HG03565 (cell line): Measurements from ENCODE around the gene AGT.
"Not testable (repeated sequence)": the region's sequence is repeated elsewhere in the genome, so short reads cannot be mapped to it uniquely, and the experiment has no call there.

ENCODE experiments used
- ATAC-seq: cut with Tn5 transposase; IDR thresholded peaks from one replicate; pipeline ENCODE4 v1.9.1; 2021; ENCODE audit warnings: mild to moderate bottlenecking, moderate library complexity; ENCODE audit not compliant: unreplicated experiment

The AGT gene

DNA sequence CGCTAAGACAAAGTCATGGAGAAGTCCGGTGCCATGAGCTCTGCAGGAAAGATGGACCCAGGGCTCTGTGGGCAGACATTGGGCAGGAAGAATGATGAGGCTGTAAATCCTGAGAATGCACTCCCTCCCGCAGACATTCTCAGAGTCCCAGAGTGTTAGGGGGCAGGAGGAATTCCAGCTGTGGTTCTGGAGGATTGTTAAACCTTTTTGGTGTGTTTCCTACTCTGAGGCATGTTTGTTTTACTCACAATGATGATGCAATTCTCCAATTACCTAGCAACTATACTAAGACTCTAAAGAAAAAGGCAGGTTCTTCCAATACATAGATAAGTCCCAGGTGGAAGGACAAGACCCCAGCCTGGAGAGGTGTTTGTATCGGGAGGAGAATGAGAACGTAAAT lies 30.5 kb upstream of the AGT start:
- ATAC-seq, result no peak

DNA sequence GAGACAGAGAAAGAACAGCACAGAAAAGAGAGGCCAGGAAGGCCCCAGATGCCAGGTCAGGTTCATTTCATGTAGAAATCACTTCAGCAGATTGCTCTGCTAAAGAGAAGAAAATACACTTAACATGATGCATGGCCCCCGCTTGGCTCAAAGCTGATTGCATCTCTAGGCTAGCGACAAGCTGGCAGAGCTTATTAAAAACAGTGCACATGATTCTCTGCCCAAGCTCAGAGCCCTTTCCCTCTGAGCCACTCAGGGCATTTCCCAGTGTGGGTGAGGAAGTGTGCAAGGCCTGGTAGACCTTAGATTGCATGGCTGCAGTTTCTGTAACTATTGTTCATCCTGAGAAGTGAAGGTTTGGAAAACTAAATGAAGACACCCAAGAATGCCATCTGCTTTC lies 30.0 kb upstream of the AGT start:
- no peak for ATAC-seq

DNA sequence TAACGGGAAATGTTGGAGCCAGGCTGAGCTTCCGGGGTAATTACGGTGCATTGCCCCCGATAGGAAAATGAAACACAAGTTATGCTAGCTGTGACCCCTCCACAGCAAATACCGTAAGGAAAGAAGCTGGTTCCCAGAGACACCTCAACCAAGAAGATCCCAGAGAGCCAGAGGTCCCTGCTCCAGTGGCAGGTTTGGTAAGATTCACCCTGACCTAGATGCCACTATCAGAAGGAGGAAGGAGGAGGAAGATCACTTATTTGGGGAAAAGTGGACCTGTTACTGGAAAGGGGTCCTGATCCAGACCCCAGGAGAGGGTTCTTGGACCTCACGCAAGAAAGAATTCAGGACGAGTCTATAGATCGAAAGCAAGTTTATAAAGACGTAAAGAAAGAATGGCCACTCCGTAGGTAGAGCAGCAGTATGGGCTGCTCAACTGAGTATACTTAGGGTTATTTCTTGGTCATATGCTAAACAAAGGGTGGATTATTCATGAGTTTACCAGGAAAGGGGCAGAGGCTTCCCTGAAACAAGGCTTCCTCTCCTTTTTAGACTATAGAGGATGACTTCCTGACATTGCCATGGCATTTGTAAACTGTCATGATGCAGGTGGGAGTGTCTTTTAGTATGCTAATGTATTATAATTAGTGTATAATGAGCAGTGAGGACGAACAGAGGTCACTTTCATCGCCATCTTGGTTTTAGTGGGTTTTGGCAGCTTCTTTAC lies 25.8 kb upstream of the AGT start:
- no peak for ATAC-seq

DNA sequence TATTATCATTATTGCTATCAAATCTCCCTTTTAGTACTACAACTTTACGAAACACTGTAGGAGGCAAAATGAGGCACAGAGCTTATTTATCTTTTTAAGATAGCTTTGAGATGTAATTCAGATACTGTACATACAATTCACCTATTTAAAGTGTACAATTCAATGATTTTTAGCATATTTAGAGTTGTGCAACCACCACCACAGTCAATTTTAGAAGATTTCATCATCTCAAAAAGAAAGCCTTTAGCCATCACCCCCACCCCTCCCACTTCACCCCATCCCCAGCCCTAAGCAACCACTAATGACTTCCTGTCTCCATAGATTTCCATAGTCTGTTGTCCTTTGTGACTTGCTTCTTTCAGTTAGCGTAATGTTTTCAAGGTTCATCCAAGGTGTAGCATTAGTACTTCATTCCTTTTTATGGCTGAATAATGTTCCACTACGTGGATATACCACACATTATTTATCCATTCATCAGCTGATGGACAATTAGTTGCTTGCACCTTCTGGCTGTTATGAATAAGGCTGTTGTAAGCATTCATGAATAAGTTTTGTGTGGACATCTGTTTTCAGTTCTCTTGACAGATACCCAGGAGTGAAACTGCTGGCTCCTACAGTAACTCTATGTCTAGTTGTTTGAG lies 23.8 kb upstream of the AGT start:
- no peak for ATAC-seq

DNA sequence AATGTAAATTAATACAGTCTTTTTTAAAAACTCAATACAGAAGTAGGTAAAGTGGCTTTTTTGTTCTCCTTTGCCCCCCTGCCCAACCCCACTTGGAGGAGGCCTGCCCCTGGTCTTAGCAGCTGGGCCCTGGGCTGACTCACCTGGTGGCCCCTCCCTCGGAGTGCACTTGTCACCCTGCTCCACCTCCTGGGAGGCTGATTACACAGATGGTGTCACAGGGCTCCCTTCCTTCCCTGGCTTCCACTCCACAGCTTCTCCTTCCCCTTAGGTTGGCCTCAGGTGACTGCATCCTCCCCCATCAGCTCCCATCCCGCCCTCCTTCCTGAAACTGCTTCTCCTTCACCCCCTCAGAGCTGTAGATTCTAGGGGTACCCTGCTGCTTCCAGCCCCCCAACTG lies 21.5 kb upstream of the AGT start:
- no peak for ATAC-seq

DNA sequence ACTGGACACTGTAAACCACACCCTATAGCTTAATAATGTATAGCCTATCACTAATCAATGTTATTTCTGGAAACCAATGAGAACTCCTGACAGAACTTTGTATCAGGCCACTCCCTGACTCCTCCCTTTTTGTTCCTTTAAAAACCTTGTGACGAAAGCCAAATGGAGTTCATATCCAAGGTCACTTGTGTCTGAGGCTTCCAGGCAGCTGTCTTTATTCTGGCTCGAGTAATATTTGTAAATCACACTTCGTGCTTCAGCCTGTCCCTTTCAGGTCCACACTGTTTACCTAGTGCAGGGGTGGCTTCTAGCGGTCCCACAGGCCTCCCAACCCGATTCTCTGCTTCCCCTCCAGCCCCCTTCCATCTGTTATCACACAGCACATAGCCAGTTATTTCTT lies 17.1 kb upstream of the AGT start:
- ATAC-seq, result no peak

DNA sequence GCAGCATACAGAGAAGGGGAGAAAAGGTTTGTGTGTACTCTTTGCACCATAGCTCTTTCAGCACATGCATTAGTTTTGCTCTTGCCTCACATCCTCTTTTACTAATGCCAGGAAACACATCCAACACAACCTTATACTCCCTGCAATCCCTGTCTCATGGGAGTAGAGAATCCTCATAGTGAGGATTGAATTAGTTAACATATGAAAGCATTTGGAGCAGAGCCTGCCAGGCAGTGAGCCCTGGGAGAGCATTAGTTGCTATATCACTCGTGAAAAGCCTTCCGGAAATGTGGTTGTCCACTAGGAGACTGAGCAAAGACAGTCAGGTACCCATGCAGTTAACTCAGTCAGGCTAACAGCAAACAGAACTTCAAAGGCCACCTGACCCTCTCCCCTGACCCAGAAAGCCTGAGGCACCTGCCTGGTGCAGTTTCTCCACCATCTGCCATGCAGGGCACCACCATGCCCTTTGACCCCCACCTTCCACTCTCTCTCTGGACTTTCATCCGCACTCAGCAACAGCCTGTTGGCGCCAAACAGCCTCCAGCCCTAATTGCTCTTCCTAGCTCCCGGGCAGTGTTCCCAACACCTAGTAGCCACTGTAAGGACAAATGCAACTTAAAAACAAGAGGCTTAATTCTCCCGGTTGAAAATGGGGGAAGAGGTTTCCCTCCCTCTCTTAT lies 14.9 kb upstream of the AGT start:
- no peak for ATAC-seq

DNA sequence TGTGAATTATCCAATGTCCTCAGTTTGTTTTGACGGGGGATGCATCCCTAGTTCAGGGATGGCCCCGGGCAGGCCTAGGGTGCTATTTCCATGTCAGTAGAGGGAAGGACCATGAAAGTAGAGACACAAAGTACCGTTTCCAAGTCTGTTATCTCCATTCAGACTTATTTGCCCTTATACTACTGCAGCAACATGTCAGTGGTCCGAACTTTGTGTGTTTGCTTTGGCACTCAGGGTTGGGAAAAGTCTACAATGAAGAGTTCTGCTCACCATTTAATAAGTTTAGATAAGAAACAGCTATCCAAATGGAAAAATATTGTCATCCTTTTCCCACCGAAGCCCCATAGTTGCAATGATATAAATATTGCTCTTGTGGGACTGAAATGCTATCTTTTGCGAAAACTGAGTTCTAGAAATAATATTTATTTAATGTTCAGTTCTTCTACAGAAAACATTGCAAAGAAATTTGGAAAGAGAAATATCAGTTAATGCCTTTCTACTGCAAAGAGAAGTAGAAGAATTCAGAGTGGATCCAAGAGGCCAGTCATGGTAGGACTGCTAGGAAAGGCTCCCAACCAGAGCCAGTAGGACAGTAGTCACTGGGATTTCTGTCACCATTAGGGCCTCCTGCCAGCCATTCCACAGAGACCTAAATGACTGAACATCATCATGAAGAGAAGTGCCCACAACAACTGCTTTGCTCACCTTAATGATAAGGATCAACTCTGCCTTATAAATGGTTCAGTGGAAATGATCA lies 11.5 kb upstream of the AGT start:
- ATAC-seq, result no peak

DNA sequence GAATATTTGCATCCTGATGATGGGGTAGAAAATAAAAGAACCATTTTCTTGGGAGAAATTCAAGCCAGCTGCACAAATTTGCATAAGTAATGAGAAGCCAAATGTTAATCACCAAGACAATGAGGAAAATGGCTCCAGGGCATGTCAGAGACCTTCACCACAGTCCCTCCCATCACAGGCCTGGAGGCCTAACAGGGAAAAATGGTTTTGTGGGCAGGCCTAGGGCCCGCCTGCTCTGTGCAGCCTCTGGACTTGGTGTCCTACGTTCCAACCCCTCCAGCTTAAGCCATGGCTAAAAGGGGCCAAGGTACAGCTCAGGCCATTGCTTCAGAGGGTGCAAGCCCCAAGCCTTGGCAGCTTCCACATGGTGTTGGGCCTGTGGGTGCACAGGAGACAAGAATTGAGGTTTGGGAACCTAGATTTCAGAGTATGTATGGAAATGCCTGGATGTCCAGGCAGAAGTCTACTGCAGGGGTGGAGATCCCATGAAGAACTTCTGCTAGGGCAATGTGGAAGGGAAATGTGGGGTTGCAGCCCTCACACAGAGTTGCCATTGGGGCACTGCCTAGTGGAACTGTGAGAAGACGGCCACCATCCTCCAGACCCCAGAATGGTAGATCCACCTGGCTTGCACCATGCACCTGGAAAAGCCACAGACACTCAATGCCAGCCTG lies 8.1 kb upstream of the AGT start:
- not testable (repeated sequence) for ATAC-seq

DNA sequence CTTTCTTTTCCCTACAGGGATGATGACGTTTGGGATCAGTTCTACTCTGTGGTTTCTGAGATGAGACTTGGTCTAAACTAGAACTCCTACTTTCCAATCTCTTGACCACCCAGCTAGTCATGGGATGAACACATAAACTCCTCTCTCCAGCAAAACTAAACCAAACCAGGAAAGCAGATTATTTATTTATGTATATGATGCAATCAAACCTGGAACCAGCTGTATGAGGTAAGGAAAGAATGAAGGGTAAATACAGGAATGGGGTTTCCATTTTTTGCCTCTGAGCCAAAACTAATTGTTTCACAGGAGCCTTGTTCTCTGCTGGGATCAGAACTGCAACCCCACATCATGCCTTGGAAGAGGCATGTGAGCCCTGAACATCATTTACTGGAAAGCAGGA lies 3.3 kb upstream of the AGT start:
- no peak for ATAC-seq

DNA sequence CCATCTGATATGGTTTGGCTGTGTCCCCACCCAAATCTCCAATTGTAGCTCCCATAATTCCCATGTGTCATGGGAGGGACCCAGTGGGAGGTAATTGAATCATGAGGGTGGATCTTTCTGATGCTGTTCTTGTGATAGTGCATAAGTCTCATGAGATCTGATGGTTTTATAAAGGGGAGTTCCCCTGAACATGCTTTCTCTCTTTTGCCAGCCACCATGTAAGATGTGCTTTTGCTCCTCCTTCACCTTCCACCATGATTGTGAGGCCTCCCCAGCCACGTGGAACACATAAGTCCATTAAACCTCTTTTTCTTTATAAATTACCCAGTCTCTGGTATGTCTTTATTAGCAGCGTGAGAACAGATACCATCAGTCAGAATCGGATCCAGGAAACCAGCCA lies 2.5 kb upstream of the AGT start:
- not testable (repeated sequence) for ATAC-seq

DNA sequence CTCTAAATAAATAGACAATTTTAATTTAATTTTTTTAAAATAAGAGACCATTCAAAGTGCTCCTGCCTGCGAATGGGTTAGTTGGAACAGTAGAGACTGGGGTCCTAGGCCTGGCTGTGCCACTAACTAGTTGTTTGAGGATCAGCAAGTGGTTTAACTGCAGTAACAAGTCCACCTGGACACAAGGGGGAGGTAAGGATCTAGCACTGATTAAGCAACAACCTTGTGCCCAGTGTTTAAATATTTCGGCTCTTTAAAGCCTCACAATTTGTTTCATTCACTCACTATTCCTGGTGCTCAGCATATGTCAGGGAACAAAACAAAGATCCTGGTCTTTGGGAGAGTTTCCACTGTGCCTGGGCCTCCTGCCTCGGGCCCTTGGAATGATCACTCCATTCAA lies 1.6 kb upstream of the AGT start:
- ATAC-seq, result no peak

DNA sequence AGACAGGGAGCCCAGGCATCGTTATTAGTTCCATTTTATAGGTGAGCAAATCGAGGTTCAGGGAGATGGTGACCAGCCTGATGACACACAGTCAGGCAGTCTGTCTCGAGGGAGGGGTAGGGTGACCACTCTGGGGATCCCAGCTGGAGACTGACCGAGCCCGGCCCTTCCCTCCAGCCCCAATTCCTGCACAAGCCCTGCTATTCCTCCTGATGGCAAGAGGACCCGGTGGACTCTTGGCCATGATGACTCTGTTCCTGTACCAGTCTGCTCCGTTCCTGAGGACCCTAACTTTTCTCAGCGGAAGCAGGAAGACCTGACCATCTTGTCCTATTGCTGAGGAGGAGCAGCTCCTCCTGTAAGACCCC lies 391 bp downstream of the AGT start:
- no peak for ATAC-seq

DNA sequence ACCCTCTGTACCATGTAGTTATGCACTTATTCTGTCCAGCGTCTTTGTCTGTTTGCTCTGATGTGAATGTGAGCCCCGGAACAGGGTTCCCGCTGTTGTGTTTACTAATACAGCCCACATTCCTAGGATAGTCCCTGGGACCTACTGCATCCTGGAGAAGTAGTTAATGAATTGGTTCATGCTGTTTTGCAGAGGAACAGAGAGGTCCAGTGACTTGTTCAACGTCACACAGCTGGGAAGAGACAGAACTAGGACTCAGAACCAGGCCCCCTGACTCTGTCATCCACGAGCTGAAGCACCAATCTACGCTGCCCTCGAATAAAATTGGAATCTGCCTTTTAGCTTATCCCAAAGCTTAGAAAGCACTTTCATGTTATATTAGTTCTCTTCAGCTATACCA lies 784 bp downstream of the AGT start:
- no peak for ATAC-seq

DNA sequence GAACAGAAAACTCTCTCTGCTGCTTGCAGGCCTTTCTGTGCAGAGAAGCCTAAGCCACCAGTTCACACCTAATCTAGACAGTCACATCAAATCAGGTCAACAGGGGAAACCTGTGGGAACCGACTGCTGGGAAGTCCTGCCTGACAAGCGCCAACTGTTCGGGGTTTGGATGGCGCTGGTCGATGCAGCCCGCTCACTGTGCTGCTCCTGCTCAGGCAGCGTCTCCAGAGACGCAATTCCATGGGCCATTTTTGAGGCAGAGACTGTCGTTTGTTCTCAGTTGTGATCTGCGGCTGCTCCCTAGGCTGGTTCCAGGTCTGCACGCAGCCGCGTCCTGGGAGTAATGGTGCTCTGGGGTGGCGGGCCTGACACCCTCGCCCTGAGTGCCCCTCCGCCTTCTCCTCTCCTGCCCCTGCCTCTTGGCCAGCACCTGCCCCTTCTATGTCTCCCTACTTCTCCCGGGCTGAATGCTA lies 1.4 kb downstream of the AGT start:
- ATAC-seq, result no peak

DNA sequence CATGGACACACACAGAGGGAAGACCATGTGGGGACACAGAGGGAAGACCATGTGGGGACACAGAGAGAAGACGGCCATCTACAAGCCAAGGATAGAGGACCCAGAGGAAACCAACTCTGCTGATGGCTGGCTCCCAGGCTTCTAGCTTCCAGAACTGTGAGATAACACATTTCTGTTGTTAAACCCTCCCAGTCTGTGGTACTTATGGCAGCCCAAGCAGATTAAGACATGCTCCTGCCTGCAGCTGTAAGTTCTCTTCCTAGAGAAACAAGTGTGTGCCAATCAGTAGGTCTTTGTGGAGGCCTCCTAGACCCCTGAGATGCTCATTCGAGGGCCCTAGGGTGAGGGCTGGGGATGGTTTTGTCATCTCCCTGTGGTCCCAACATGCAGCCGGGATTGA lies 2.7 kb downstream of the AGT start:
- ATAC-seq, result no peak

DNA sequence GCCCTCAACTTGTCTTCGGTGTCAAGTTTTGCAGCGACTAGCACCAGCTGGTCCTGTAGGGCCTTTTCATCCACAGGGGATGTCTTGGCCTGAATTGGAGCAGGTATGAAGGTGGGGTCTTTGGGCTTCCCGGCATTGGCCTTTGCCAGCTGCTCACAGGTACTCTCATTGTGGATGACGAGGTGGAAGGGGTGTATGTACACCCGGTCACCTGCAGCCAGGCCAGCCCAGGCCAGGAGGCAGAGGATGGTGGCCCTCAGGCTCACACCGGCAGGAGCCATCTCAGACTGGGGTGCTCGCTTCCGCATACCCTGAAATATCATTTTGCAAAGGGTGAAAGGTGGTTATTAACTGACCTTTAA lies 3.4 kb downstream of the AGT start:
- ATAC-seq, result no peak

DNA sequence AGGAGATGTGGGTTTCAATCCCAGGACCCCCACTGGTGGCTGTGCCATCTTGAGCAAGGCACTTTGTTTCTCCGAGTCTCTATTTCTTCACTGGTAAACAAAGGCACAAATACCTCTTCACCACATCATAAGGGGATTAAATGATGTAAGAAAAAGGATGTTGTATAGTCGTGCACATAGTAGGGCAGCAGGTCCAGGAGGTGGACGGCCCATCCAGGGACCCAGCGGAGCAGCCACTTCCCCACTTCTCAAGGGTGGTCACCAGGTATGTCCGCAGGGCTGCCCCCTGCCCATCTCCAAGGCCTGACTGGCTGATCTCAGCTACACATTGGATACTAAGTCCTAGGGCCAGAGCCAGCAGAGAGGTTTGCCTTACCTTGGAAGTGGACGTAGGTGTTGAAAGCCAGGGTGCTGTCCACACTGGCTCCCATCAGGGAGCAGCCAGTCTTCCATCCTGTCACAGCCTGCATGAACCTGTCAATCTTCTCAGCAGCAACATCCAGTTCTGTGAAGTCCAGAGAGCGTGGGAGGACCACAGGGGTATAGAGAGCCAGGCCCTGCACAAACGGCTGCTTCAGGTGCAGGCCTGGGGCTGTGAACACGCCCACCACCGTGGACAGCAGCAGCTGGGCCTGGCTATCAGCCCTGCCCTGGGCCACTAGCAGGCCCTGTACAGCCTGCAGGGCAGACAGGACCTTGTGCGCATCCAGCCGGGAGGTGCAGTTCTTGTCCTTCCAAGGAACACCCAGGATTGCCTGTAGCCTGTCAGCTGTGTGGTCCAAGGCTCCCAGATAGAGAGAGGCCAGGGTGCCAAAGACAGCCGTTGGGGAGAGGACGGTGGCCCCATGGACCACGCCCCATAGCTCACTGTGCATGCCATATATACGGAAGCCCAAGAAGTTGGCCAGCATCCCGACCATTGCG lies 4.0 kb downstream of the AGT start:
- no peak for ATAC-seq

DNA sequence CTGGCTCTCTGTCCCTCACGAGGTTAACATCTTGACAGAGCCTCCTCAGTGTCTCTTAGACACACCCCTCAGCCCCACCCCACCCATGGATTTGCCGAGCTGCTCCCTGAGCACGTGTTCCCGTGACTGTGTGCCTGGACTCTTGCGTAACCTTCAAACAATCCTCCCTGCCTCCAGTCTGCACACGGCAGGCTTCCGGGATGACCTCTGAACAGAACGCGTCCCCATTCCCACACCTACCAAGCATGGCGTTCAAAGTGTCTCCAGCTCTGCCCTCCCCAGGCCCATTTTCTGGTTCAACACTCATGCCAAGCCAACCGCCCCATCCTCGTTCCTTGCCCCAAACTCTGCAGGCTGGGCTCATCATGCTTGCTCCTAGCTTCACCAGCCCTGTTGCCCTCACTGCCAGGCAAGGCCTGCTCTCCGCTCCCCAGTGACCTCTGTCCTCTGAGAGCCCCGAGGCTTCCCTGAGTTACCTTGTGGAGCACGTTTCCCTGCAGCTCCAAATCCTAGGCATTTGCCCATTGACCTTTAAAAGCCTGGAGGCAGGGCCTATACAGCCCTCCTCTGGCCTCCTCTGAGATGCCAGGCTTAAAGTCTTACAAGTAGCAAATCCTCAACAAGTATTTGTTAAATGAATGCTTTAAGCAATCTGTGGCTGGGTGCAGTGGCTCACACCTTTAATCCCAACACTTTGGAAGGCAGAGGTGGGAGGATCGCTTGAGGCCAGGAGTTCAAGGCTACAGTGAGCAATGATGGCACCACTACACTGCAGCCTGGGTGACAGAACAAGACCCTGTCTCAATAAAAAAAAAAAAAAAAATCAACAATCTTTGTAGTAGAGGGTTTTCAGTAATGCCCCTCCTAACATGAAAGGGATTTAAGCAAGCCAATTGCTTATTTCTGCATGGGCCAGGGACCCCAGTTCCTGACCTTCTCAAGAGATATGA lies 5.0 kb downstream of the AGT start:
- ATAC-seq, result no peak
